GM12873 (cell line): ENCODE measurements around the gene CRIP2.

ENCODE experiments used
- TF ChIP-seq, protein P1 (sequence below): IDR thresholded peaks from 2 replicates; pipeline ENCODE4 v1.5.1; 2012; ENCODE audit warnings: low read depth, mild to moderate bottlenecking, moderate library complexity, low read length, control low read depth; ENCODE audit not compliant: insufficient read depth; ENCODE audit errors: missing control alignments

The CRIP2 gene, protein sequence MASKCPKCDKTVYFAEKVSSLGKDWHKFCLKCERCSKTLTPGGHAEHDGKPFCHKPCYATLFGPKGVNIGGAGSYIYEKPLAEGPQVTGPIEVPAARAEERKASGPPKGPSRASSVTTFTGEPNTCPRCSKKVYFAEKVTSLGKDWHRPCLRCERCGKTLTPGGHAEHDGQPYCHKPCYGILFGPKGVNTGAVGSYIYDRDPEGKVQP

DNA sequence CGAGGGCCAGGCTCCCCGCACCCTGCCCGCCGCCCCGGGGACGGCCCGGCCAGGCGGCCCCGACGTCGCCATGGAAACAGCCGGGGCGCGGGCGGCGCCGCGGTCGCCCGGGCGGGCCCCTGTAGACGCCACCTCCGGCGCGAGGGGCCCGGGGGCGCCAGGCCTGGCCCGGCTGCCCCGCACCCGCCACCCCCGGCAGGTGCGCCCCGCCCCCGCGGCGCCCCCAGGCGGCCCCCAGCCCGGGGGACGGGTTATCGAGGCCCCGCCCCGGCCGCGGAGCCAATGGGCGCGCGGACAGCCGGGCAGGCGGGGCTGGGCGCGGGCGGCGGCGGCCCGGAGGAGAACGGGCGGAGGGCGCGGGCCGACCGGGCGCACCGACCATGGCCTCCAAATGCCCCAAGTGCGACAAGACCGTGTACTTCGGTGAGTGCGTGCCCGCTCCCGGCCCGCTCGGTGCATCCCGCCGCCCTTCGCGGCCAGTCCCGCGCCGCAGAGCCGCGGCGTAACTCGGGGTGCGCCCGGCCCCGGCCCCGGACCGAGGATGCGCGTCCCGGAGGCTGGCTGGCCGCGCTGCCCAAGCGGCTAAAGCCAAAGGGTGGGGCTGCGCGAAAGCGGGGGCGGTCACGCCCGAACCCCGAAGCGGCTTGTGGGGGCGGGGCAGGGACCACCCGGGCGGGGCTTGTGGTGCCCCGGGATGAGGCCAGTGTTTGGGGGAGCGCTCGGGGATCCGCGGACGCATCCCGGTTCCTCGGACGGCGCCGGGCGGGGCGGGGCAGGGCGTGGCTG is at the start of gene CRIP2:
TSS of gene CRIP2 (plus strand) at position 339 of the 786 bp plus-strand sequence. CDS start at position 381, 42 bp downstream.
- TF ChIP-seq, protein P1, sequence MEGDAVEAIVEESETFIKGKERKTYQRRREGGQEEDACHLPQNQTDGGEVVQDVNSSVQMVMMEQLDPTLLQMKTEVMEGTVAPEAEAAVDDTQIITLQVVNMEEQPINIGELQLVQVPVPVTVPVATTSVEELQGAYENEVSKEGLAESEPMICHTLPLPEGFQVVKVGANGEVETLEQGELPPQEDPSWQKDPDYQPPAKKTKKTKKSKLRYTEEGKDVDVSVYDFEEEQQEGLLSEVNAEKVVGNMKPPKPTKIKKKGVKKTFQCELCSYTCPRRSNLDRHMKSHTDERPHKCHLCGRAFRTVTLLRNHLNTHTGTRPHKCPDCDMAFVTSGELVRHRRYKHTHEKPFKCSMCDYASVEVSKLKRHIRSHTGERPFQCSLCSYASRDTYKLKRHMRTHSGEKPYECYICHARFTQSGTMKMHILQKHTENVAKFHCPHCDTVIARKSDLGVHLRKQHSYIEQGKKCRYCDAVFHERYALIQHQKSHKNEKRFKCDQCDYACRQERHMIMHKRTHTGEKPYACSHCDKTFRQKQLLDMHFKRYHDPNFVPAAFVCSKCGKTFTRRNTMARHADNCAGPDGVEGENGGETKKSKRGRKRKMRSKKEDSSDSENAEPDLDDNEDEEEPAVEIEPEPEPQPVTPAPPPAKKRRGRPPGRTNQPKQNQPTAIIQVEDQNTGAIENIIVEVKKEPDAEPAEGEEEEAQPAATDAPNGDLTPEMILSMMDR, result no peak

- TF ChIP-seq, protein P1, result no peak
Measured at GRCh38 chr14:105424861-105425260, 49.8 kb upstream of the CRIP2 start.

DNA sequence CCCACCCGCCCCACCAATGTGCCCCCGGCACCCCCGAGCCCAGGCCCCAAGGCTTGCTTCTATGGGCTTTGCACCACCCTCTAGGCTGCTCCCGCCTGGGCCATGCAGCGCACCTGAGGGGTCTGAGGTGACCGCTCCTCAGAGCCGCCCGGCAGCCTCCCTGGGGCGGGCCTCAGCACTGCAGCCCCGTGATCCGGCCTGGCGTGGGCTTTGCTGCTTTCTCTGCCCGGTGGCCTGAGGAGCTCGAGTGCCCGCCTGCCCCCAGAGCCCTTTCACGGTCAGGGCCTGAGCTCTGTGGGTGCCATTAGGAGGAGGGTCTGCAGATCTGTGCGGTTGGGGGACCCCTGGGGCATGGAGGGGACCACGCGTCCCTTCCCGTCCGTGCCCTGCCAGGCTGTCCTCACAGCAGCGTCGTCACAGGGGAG is 48.8 kb upstream of the CRIP2 start:
- TF ChIP-seq, protein P1, result no peak

DNA sequence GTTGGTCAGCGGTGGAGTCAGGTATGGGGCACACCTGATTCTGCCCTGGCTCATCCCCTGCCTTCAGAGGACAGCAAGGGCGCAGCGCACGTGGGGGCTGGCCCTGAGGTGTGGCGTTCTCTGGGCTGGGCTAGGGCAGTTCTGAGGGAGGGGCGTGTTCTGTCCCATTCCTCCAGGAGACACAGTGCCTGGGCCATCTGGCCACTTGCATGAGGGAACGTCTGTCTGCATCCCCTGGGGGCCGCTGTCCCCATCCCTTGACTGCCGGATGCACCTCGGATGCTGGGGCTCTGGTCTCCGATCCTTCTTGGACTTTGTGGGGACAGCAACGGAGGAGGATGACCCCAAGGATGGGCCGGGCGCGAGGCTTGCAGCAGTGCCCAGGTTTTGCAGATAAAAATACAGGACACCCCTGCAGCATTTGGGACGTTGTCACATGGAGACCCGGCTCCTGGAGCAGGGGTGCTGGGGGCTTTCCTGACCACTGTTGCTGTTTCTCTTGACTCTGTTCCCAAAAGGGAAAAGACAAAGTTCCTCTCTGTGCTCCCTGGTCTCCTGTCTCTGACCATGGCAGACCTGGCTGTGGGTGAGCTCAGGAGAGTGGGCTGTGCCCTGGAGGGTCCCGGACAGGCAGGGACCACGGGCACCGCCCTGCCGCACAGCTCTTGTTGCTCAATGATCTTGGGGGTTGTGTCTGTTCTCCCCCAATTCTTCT is 48.0 kb upstream of the CRIP2 start:
- TF ChIP-seq, protein P1, result no peak

- TF ChIP-seq, protein P1, result no peak
Measured at GRCh38 chr14:105427412-105427811, 47.2 kb upstream of the CRIP2 start.

DNA sequence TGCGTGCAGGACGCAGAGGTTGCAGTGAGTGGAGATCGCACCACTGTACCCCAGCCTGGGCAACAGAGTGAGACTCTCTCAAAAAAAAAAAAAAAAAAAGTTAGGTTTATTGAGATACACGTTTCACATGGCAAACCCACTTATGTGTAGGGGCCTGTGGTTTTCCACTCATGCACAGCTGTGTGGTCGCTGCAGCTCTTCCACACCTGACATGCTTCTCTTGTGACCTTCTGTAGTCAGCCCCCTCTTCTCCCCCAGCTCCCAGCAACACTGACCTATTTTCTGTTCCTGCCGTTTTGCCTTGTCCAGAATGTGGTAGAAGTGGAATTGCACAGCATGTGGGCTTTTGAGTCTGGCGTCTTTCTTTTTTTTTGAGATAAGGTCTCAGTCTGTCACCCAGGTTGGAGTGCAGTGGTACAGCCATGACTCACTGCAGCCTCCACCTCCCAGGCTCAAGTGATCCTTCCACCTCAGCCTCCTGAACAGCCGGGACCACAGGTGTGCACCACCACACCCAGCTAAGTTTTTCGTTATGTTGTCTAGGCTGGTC is 46.6 kb upstream of the CRIP2 start:
- TF ChIP-seq, protein P1, result no peak

GRCh38 chr14:105430042-105430441 is 44.6 kb upstream of the CRIP2 start:
- TF ChIP-seq, protein P1, result no peak
